Ovary (tissue), 3 donors: ENCODE measurements around the gene MAMLD1.

Experiments used
- POLR2A ChIP-seq: fragments of 450-650 bp; IDR thresholded peaks from one replicate; pipeline ENCODE4 v1.6.1; 2017; ENCODE audit warnings: antibody characterized with exemption, mild to moderate bottlenecking, moderate library complexity
- TF ChIP-seq, protein P1 (sequence below), 3 donors: fragments of 450-650 bp in 2 of 3; fragments of 200-600 bp in 1 of 3; IDR thresholded peaks; one replicate each; pipeline versions ENCODE4 v1.5.1 to v1.8.0; 2016 to 2022; ENCODE audit warnings: antibody characterized with exemption in 3 of 3, mild to moderate bottlenecking in 1 of 3
- donor health status: DM: no; HTN: no; CAD: no.

DNA sequence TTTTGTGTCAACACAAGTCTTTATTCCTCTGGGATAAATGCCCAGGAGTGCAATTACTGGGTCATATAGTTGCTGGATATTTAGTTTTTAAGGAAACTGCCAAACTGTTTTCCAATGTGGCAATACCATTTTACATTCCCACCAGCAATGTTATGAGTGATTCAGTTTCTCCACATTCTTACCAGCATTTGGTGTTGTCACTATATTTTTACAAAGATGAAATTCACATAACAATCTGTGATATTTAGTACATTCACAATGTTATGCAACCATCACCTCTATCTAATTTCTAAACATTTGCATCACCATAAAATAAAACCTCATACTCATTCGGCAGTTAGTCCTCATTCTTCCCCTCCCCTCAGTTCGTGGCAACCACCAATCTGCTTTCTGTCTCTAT lies 75.0 kb downstream of the MAMLD1 start:
- TF ChIP-seq POLR2A: no peak
- TF ChIP-seq, protein P1, sequence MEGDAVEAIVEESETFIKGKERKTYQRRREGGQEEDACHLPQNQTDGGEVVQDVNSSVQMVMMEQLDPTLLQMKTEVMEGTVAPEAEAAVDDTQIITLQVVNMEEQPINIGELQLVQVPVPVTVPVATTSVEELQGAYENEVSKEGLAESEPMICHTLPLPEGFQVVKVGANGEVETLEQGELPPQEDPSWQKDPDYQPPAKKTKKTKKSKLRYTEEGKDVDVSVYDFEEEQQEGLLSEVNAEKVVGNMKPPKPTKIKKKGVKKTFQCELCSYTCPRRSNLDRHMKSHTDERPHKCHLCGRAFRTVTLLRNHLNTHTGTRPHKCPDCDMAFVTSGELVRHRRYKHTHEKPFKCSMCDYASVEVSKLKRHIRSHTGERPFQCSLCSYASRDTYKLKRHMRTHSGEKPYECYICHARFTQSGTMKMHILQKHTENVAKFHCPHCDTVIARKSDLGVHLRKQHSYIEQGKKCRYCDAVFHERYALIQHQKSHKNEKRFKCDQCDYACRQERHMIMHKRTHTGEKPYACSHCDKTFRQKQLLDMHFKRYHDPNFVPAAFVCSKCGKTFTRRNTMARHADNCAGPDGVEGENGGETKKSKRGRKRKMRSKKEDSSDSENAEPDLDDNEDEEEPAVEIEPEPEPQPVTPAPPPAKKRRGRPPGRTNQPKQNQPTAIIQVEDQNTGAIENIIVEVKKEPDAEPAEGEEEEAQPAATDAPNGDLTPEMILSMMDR (IDR thresholded peaks at IDR 0.05): no peak
